Body of pancreas (tissue), 4 donors: ENCODE measurements around the gene APC2. TPM values are rescaled to one million over a fixed set of nuclear protein-coding genes. Genes with fewer than 3 reads are reported as not detected.
"Not testable (repeated sequence)": the region's sequence is repeated elsewhere in the genome, so short reads cannot be mapped to it uniquely, and the experiment has no call there.

Experiments used
- ATAC-seq: fragments of 150-250 bp; one replicate; pipeline ENCODE4 v1.9.1; 2016
- DNase-seq, 4 donors: peaks; one replicate each; pipeline ENCODE4 v3.0.0-alpha.2; 2019
- H3K27ac ChIP-seq, 4 donors: fragments of 200-600 bp; sonication (generic); 1 replicate in 3 of 4; 2 replicates in 1 of 4; pipeline versions ENCODE4 v1.5.1 to v1.6.1; 2016 to 2019; ENCODE audit warnings: mild to moderate bottlenecking in 1 of 4, mixed read lengths in 1 of 4, moderate library complexity in 1 of 4
- H3K27me3 ChIP-seq, 2 donors: fragments of 200-600 bp; sonication (generic); one replicate each; pipeline ENCODE4 v1.6.0; 2016; ENCODE audit warnings: mild to moderate bottlenecking in 1 of 2
- H3K36me3 ChIP-seq, 2 donors: fragments of 200-600 bp; sonication (generic); replicated peaks in 1 of 2; 2 replicates each; pipeline ENCODE4 v1.5.1; 2016; ENCODE audit warnings: low read depth in 2 of 2; ENCODE audit not compliant: insufficient read depth in 1 of 2
- H3K4me1 ChIP-seq: fragments of 200-600 bp; sonication (generic); one replicate; pipeline ENCODE4 v1.6.0; 2016
- H3K4me3 ChIP-seq, 2 donors: fragments of 200-600 bp; sonication (generic); 1 replicate in 1 of 2; 2 replicates in 1 of 2; pipeline ENCODE4 v1.5.1; 2016 to 2019
- H3K9me3 ChIP-seq, 3 donors: fragments of 200-600 bp; sonication (generic); 1 replicate in 2 of 3; 2 replicates in 1 of 3; pipeline ENCODE4 v1.5.1; 2016
- CTCF ChIP-seq, 7 experiments: fragments of 450-650 bp in 4 of 7; fragments of 200-600 bp in 3 of 7; sonication (generic) in 3 of 7; IDR thresholded peaks; one replicate each; pipeline ENCODE4 v1.5.1; 2016 to 2019; ENCODE audit warnings: antibody characterized with exemption in 7 of 7
- POLR2A ChIP-seq, 3 donors: fragments of 450-650 bp; IDR thresholded peaks; one replicate each; pipeline ENCODE4 v1.6.1; 2016; ENCODE audit warnings: antibody characterized with exemption in 3 of 3, mild to moderate bottlenecking in 2 of 3
- WGBS, 2 donors: methylation state at CpG; one replicate each; pipeline ENCODE4 v1.1.5; 2017; 5-methylcytosine and 5-hydroxymethylcytosine counted together
- intact Hi-C: fragments of 100-400 bp; cut with DNase I; formaldehyde crosslinking; loops from one replicate; pipeline ENCODE4 v1.15.1; 2023
- total RNA-seq, 2 donors: library from RNA; depleted of rRNA; stranded (reverse); fragments of >200 nt; gene quantifications; one replicate each; pipeline ENCODE4 v1.1.0, GENCODE V29; 2016

APC2 gene
- total RNA-seq, 2 donors from 2014 or later = 0.26 TPM; not detected in 1

GRCh38 chr19:1438035-1438932 lies 11.6 kb upstream of the APC2 start, which contains the start of gene RPS15:
RPS15 (plus strand) TSS chr19:1438396; CDS start chr19:1438426, 30 bp downstream.
- H3K36me3 ChIP-seq = peaks cover 7 to 20% of the 10 kb centered on the region in 2 donors
- DNase-seq (peak; percentile 95 to 97 (median 96)), ATAC-seq (peak; percentile 95)
- TF ChIP-seq CTCF (IDR thresholded peaks at IDR 0.05) (peak; percentile 92 to 99 (median 96)), POLR2A (IDR thresholded peaks at IDR 0.05) (peak; percentile 82 to 94 (median 94))
- no peaks in the 10 kb centered on the region for H3K27me3 ChIP-seq
- no peaks in the 10 kb centered on the region for H3K9me3 ChIP-seq
- peak within 1 kb of the TSS; percentile 90 to 98 for H3K4me3 ChIP-seq
- peaks cover 27% of the 10 kb centered on the region for H3K4me1 ChIP-seq
- 1 to 22% methylated on average over 5 to 86 of the region's 100 CpGs for WGBS, 2 donors
- intact Hi-C loops = no loop called here
- peak within 1 kb of the TSS; percentile 79 to 95 (median 90) for H3K27ac ChIP-seq

- Histone ChIP-seq H3K36me3 (peaks cover 6 to 20% of the 10 kb centered on the region in 2 donors), H3K9me3 (no peaks in the 10 kb centered on the region), H3K4me1 (peaks cover 27% of the 10 kb centered on the region), H3K27me3 (no peaks in the 10 kb centered on the region), H3K4me3 (peak overlapping the region; percentile 90 to 98), H3K27ac (peak overlapping the region; percentile 79 to 95 (median 90))
- DNase-seq = no peak
- WGBS, 2 donors = 1 to 2% methylated on average over 10 to 26 of the region's 26 CpGs
- no peak for ATAC-seq
- TF ChIP-seq POLR2A (IDR thresholded peaks at IDR 0.05) = no peak
- TF ChIP-seq CTCF (IDR thresholded peaks at IDR 0.05) = no peak
- intact Hi-C loops = no loop called here
Measured at GRCh38 chr19:1438933-1439354, 11.0 kb upstream of the APC2 start.

- 51 to 62% methylated on average over 17 to 40 of the region's 57 CpGs for WGBS, 2 donors
- Histone ChIP-seq H3K4me3 (peak overlapping the region; percentile 90 to 98), H3K36me3 (peaks cover 0 to 17% of the 10 kb centered on the region in 2 donors), H3K4me1 (peaks cover 28% of the 10 kb centered on the region)
- DNase-seq, H3K27ac ChIP-seq, H3K9me3 ChIP-seq, H3K27me3 ChIP-seq, ATAC-seq, intact Hi-C loops: not testable (repeated sequence)
Measured at GRCh38 chr19:1439525-1440417, 10.2 kb upstream of the APC2 start.

GRCh38 chr19:1440418-1440801 lies 9.5 kb upstream of the APC2 start:
- WGBS, 2 donors = 80 to 83% methylated on average over 3 to 15 of the region's 15 CpGs
- peaks cover 0 to 2% of the 10 kb centered on the region in 2 donors for H3K27me3 ChIP-seq
- peaks cover 0 to 15% of the 10 kb centered on the region in 2 donors for H3K36me3 ChIP-seq
- no peak overlapping the region for H3K4me3 ChIP-seq
- DNase-seq (no peak), ATAC-seq (no peak)
- no peak overlapping the region for H3K27ac ChIP-seq
- TF ChIP-seq POLR2A (IDR thresholded peaks at IDR 0.05) (no peak), CTCF (IDR thresholded peaks at IDR 0.05) (no peak)
- H3K9me3 ChIP-seq = no peaks in the 10 kb centered on the region
- peaks cover 35% of the 10 kb centered on the region for H3K4me1 ChIP-seq
- intact Hi-C loops = no loop called here

- TF ChIP-seq CTCF (IDR thresholded peaks at IDR 0.05) = no peak
- TF ChIP-seq POLR2A (IDR thresholded peaks at IDR 0.05) = no peak
- 92 to 95% methylated on average over 5 to 9 of the region's 9 CpGs for WGBS, 2 donors
- no peak for ATAC-seq
- no peak overlapping the region for H3K4me3 ChIP-seq
- DNase-seq = no peak
- peaks cover 0 to 15% of the 10 kb centered on the region in 2 donors for H3K36me3 ChIP-seq
- peaks cover 0 to 8% of the 10 kb centered on the region in 2 donors for H3K27me3 ChIP-seq
- intact Hi-C loops = no loop called here
- H3K9me3 ChIP-seq = no peaks in the 10 kb centered on the region
- H3K4me1 ChIP-seq = peaks cover 41% of the 10 kb centered on the region
- no peak overlapping the region for H3K27ac ChIP-seq
Measured at GRCh38 chr19:1441022-1441426, 8.9 kb upstream of the APC2 start.
